Kidney (tissue), 14 donors: ENCODE data around the gene CRLF1. TPM values are rescaled to one million over a fixed set of nuclear protein-coding genes. Genes with fewer than 3 reads are reported as not detected.

Source experiments
- DNase-seq, 5 donors: peaks; one replicate each; pipeline ENCODE4 v3.0.0-alpha.2; 2013 to 2020
- FAIRE-seq: peaks from 2 replicates; lab custom pipeline; 2012; peaks lifted over from hg19 to GRCh38; lab: Jason Lieb, UNC
- H3K27ac ChIP-seq, 2 donors: one replicate each; pipeline ENCODE4 v1.7.0; 2013; ENCODE audit warnings: low read depth in 2 of 2, low read length in 2 of 2, inconsistent platforms in 1 of 2
- H3K27me3 ChIP-seq: one replicate; pipeline ENCODE4 v1.7.1; 2013; ENCODE audit warnings: low read length, inconsistent platforms; ENCODE audit not compliant: control insufficient read depth, insufficient read depth
- H3K36me3 ChIP-seq, 3 donors: one replicate each; pipeline versions ENCODE4 v1.7.0 to v1.7.1; 2013; ENCODE audit warnings: low read length in 3 of 3, control low read depth in 1 of 3, inconsistent platforms in 1 of 3; ENCODE audit not compliant: insufficient read depth in 3 of 3, control insufficient read depth in 2 of 3
- H3K4me1 ChIP-seq, 3 donors: one replicate each; pipeline versions ENCODE4 v1.7.0 to v1.7.1; 2013; ENCODE audit warnings: low read length in 3 of 3, inconsistent platforms in 1 of 3, low read depth in 1 of 3; ENCODE audit not compliant: control insufficient read depth in 2 of 3, insufficient read depth in 2 of 3
- H3K4me3 ChIP-seq, 3 donors: one replicate each; pipeline versions ENCODE4 v1.7.0 to v1.8.1; 2013; ENCODE audit warnings: low read length in 3 of 3, control low read depth in 1 of 3, inconsistent platforms in 1 of 3
- H3K9ac ChIP-seq, 3 donors: one replicate each; pipeline versions ENCODE4 v1.7.0 to v1.7.1; 2013; ENCODE audit warnings: low read length in 3 of 3, control low read depth in 1 of 3, inconsistent platforms in 1 of 3
- H3K9me3 ChIP-seq, 3 donors: one replicate each; pipeline versions ENCODE4 v1.7.0 to v1.7.1; 2013; ENCODE audit warnings: low read length in 3 of 3, control low read depth in 1 of 3, inconsistent platforms in 1 of 3; ENCODE audit not compliant: control insufficient read depth in 2 of 3, insufficient read depth in 1 of 3
- intact Hi-C: fragments of 100-400 bp; cut with DNase I; formaldehyde crosslinking; loops from one replicate; pipeline ENCODE4 v1.11.1; 2022
- polyA plus RNA-seq: library from polyadenylated mRNA; stranded (reverse); fragments of 350-450 nt; fragmentation: Illumina TruSeq; extraction: RNeasy Lipid Tissue Mini Kit (QIAGEN cat#74804); gene quantifications from one replicate; pipeline ENCODE4 v1.2.3, GENCODE V29; 2014; ENCODE audit warnings: low read depth, low replicate concordance; ENCODE audit not compliant: insufficient read depth
- total RNA-seq: library from RNA; stranded (reverse); fragmentation: NEBNext Ultra II Directional; extraction: Animal tissue kit (Norgen Biotek cat#: 25700); gene quantifications from one replicate; pipeline ENCODE4 v1.2.1, GENCODE V29; 2021
- TF ChIP-seq, protein P1 (sequence below): IDR thresholded peaks from 3 replicates; pipeline ENCODE4 v1.5.1; 2012; ENCODE audit warnings: mild to moderate bottlenecking, moderate library complexity, borderline replicate concordance; ENCODE audit not compliant: insufficient read depth; ENCODE audit errors: extremely low read depth
- donor health status: control.
- donor health status: control.
- donor health status: control.
- donor health status: control.
- donor health status: control.
- donor health status: DM: yes; HTN: yes; CAD: no.
- donor health status: Normal renal cell carcinoma (clear cell type).

CRLF1 gene
- total and polyA plus RNA-seq, 2 donors from 2014 or later, result 6.6 to 28.9 TPM

DNA sequence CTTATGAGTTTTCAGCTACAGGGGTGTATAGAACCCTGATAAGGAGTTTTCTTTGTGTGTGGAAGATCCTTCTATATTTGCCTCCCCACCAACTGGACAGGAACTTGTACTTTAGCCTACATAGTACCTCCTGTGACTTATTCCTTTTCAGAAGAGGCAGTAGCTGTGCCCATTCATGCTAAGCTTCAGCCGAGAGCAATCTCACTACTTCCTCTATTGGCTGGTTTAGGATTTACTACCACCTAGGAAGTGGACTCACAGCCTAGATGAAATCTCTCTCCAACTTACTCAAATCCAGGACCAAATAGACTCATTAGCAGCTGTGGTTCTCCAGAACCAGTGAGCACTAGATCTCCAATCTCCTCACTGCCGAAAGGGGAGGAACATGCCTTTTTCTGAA lies 20.3 kb downstream of the CRLF1 start:
- no peaks in the 10 kb centered on the region for H3K9me3 ChIP-seq
- H3K27ac ChIP-seq, result peak overlapping the region in 1 of 2 donors; percentile 9
- no peak for DNase-seq
- no peak for FAIRE-seq
- H3K4me3 ChIP-seq, result no peak overlapping the region
- TF ChIP-seq, protein P1, sequence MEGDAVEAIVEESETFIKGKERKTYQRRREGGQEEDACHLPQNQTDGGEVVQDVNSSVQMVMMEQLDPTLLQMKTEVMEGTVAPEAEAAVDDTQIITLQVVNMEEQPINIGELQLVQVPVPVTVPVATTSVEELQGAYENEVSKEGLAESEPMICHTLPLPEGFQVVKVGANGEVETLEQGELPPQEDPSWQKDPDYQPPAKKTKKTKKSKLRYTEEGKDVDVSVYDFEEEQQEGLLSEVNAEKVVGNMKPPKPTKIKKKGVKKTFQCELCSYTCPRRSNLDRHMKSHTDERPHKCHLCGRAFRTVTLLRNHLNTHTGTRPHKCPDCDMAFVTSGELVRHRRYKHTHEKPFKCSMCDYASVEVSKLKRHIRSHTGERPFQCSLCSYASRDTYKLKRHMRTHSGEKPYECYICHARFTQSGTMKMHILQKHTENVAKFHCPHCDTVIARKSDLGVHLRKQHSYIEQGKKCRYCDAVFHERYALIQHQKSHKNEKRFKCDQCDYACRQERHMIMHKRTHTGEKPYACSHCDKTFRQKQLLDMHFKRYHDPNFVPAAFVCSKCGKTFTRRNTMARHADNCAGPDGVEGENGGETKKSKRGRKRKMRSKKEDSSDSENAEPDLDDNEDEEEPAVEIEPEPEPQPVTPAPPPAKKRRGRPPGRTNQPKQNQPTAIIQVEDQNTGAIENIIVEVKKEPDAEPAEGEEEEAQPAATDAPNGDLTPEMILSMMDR, result peak; percentile 15
- H3K36me3 ChIP-seq, result peaks cover 0 to 3% (median 2%) of the 10 kb centered on the region in 3 donors
- peak overlapping the region in 1 of 3 donors; percentile 44 for H3K9ac ChIP-seq
- H3K27me3 ChIP-seq, result no peaks in the 10 kb centered on the region
- peaks cover 0 to 14% (median 0%) of the 10 kb centered on the region in 3 donors for H3K4me1 ChIP-seq
- intact Hi-C loops, result no loop called here

DNA sequence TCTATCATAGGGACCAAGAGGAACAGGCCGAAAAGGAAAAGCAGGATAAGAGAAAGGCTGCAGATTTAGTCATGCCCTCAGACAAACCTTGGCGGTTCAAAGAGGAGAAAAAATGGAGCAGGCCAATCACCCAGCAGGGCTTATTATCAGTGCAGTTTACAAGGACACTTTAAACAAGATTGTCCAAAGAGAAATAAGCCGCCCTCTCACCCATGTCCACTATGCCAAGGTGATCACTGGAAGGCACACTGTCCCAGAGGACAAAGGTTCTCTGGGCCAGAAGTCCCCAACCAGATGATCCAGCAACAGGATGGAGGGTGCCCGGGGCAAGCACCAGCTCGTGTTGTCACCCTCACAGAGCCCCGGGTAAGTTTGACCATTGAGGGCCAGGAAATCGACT lies 26.3 kb downstream of the CRLF1 start:
- TF ChIP-seq, protein P1, result no peak
- Histone ChIP-seq H3K4me1 (no peaks in the 10 kb centered on the region), H3K9me3 (no peaks in the 10 kb centered on the region), H3K36me3 (peaks cover 3 to 6% (median 3%) of the 10 kb centered on the region in 3 donors), H3K27me3 (no peaks in the 10 kb centered on the region), H3K4me3 (no peak overlapping the region), H3K9ac (no peak overlapping the region), H3K27ac (no peak overlapping the region)
- intact Hi-C loops, result no loop called here
- no peak for DNase-seq
- no peak for FAIRE-seq

- Histone ChIP-seq H3K9me3 (no peaks in the 10 kb centered on the region), H3K4me3 (no peak overlapping the region), H3K4me1 (peaks cover 0 to 8% (median 7%) of the 10 kb centered on the region in 3 donors), H3K27me3 (no peaks in the 10 kb centered on the region), H3K36me3 (peaks cover 6 to 25% (median 17%) of the 10 kb centered on the region in 3 donors), H3K27ac (no peak overlapping the region), H3K9ac (no peak overlapping the region)
- DNase-seq (no peak), FAIRE-seq (no peak)
- TF ChIP-seq, protein P1, result no peak
- intact Hi-C loops, result no loop called here
These were observed 29.2 kb downstream of the CRLF1 start for GRCh38 chr19:18577365-18577914.
